IMR-90 (cell line): ENCODE measurements around the gene TLR6. TPM values are rescaled to one million over a fixed set of nuclear protein-coding genes. Genes with fewer than 3 reads are reported as not detected.

Source experiments
- ATAC-seq: fragments of 200-7000 bp; cut with Tn5 transposase; 2 replicates; pipeline ENCODE4 v1.9.1; 2020; ENCODE audit warnings: low read depth, mild to moderate bottlenecking, moderate library complexity
- BruUV-seq: library from RNA; stranded (reverse); fragments of 400-500 nt; replicated peaks from 2 replicates; lab custom pipeline; 2021; lab: Mats Ljungman, UMichigan
- CTCF ChIA-PET: fragments of 300-600 bp; formaldehyde crosslinking; extraction: SDS; loops from one replicate; lab custom pipeline; 2021; ENCODE audit warnings: antibody characterized with exemption; lab: Yijun Ruan, JAX
- POLR2A ChIA-PET: fragments of 300-600 bp; sonication (Branson Sonifier 250); formaldehyde crosslinking; loops from one replicate; lab custom pipeline; 2022; ENCODE audit warnings: antibody characterized with exemption; ENCODE audit not compliant: unreplicated experiment; lab: Charles Lee
- DNase-seq: peaks from one replicate; pipeline ENCODE4 v3.0.0; 2013
- H2AFZ ChIP-seq: replicated peaks from 2 replicates; pipeline ENCODE3; 2013; ENCODE audit warnings: low read length, mild to moderate bottlenecking; ENCODE audit not compliant: poor library complexity
- H2AK5ac ChIP-seq: 2 replicates; pipeline ENCODE4 v1.6.1; 2013; ENCODE audit warnings: low read depth, low read length, inconsistent platforms
- H2AK9ac ChIP-seq: replicated peaks from 2 replicates; pipeline ENCODE3; 2013; ENCODE audit warnings: mild to moderate bottlenecking, low read depth, low read length, moderate library complexity; ENCODE audit not compliant: poor library complexity
- H2BK120ac ChIP-seq: 2 replicates; pipeline ENCODE4 v1.6.1; 2013; ENCODE audit warnings: low read depth, low read length, inconsistent platforms
- H2BK15ac ChIP-seq: 3 replicates; pipeline ENCODE4 v1.6.1; 2013; ENCODE audit warnings: low read depth, low read length, inconsistent platforms
- H2BK20ac ChIP-seq: 2 replicates; pipeline ENCODE4 v1.6.1; 2013; ENCODE audit warnings: low read depth, mild to moderate bottlenecking, inconsistent platforms, low read length, moderate library complexity
- H2BK5ac ChIP-seq: 2 replicates; pipeline ENCODE4 v1.6.1; 2013; ENCODE audit warnings: mild to moderate bottlenecking, low read depth, low read length, inconsistent platforms; ENCODE audit not compliant: poor library complexity, severe bottlenecking
- H3K14ac ChIP-seq: replicated peaks from 2 replicates; pipeline ENCODE4 v1.6.1; 2013; ENCODE audit warnings: low read depth, low read length, inconsistent platforms
- H3K18ac ChIP-seq: 2 replicates; pipeline ENCODE4 v1.6.1; 2013; ENCODE audit warnings: low read depth, low read length, control low read depth
- H3K23ac ChIP-seq: 2 replicates; pipeline ENCODE4 v1.6.1; 2013; ENCODE audit warnings: low read depth, low read length, inconsistent platforms
- H3K27ac ChIP-seq: 2 replicates; pipeline ENCODE4 v1.5.1; 2013; ENCODE audit warnings: mild to moderate bottlenecking, control low read depth, low read length; ENCODE audit not compliant: insufficient read depth
- H3K27me3 ChIP-seq: 2 replicates; pipeline ENCODE4 v1.6.1; 2013; ENCODE audit warnings: low read length; ENCODE audit not compliant: control insufficient read depth, insufficient read depth
- H3K36me3 ChIP-seq: 2 replicates; pipeline ENCODE4 v1.6.1; 2013; ENCODE audit warnings: low read length, mixed read lengths; ENCODE audit not compliant: control insufficient read depth, insufficient read depth
- H3K4ac ChIP-seq: 2 replicates; pipeline ENCODE4 v1.6.1; 2013; ENCODE audit warnings: low read depth, low read length, inconsistent platforms
- H3K4me1 ChIP-seq: 2 replicates; pipeline ENCODE4 v1.6.1; 2013; ENCODE audit warnings: low read length, mixed read lengths; ENCODE audit not compliant: control insufficient read depth, insufficient read depth
- H3K4me2 ChIP-seq: 2 replicates; pipeline ENCODE4 v1.6.1; 2013; ENCODE audit warnings: low read depth, mild to moderate bottlenecking, control low read depth, low read length, moderate library complexity
- H3K4me3 ChIP-seq: 2 replicates; pipeline ENCODE4 v1.5.1; 2013; ENCODE audit warnings: low read depth, mild to moderate bottlenecking, control low read depth, low read length, moderate library complexity; ENCODE audit not compliant: insufficient read depth
- H3K56ac ChIP-seq: 2 replicates; pipeline ENCODE4 v1.6.1; 2013; ENCODE audit warnings: low read length, inconsistent platforms; ENCODE audit not compliant: insufficient read depth; ENCODE audit errors: extremely low read depth
- H3K79me1 ChIP-seq, 2 experiments: 2 replicates each; pipeline ENCODE4 v1.6.1; 2013; ENCODE audit warnings: low read length in 2 of 2, inconsistent platforms in 1 of 2, low read depth in 1 of 2
- H3K9ac ChIP-seq: 2 replicates; pipeline ENCODE4 v1.6.1; 2013; ENCODE audit warnings: low read depth, low read length, control low read depth
- H3K9me1 ChIP-seq: 2 replicates; pipeline ENCODE4 v1.6.1; 2013; ENCODE audit warnings: low read length, inconsistent platforms; ENCODE audit not compliant: insufficient read depth
- H3K9me3 ChIP-seq: 2 replicates; pipeline ENCODE4 v1.6.1; 2013; ENCODE audit warnings: low read length; ENCODE audit not compliant: control insufficient read depth, insufficient read depth
- H4K20me1 ChIP-seq: 2 replicates; pipeline ENCODE4 v1.6.1; 2013; ENCODE audit warnings: low read length, inconsistent platforms; ENCODE audit not compliant: insufficient read depth
- H4K5ac ChIP-seq: 2 replicates; pipeline ENCODE4 v1.6.1; 2013; ENCODE audit warnings: mild to moderate bottlenecking, low read depth, low read length, control low read depth
- H4K8ac ChIP-seq, 2 experiments: 2 replicates each; pipeline ENCODE4 v1.6.1; 2013; ENCODE audit warnings: low read depth in 2 of 2, low read length in 2 of 2, control low read depth in 1 of 2, inconsistent platforms in 1 of 2
- H4K91ac ChIP-seq: 2 replicates; pipeline ENCODE4 v1.6.1; 2013; ENCODE audit warnings: low read depth, low read length, inconsistent platforms; ENCODE audit not compliant: insufficient read depth
- CTCF ChIP-seq: conservative IDR thresholded peaks from 2 replicates; pipeline ENCODE4 v1.5.1; 2012; ENCODE audit warnings: mild to moderate bottlenecking, low read depth, low read length, improper control_type of control experiment
- FOS ChIP-seq: fragments of 150-350 bp; IDR thresholded peaks from 2 replicates; pipeline ENCODE4 v1.6.1; 2016; ENCODE audit warnings: low read depth, low read length
- MAFK ChIP-seq: IDR thresholded peaks from 2 replicates; pipeline ENCODE4 v1.6.1; 2012; ENCODE audit warnings: low read depth, low read length, improper control_type of control experiment
- MAZ ChIP-seq: IDR thresholded peaks from 2 replicates; pipeline ENCODE4 v1.6.1; 2012; ENCODE audit warnings: low read depth, mild to moderate bottlenecking, low read length, improper control_type of control experiment, moderate library complexity, borderline replicate concordance
- MXI1 ChIP-seq: IDR thresholded peaks from 2 replicates; pipeline ENCODE4 v1.6.1; 2012; ENCODE audit warnings: low read depth, mild to moderate bottlenecking, low read length, moderate library complexity, borderline replicate concordance
- POLR2A ChIP-seq: IDR thresholded peaks from 2 replicates; pipeline ENCODE4 v1.6.1; 2012; ENCODE audit warnings: mild to moderate bottlenecking, low read depth, low read length
- RCOR1 ChIP-seq: IDR thresholded peaks from 2 replicates; pipeline ENCODE4 v1.6.1; 2012; ENCODE audit warnings: mild to moderate bottlenecking, low read length, improper control_type of control experiment; ENCODE audit not compliant: insufficient replicate concordance
- RFX5 ChIP-seq: IDR thresholded peaks from 2 replicates; pipeline ENCODE4 v1.8.0; 2012; ENCODE audit warnings: low read depth, mild to moderate bottlenecking, low read length, moderate library complexity
- USF2 ChIP-seq: fragments of 150-350 bp; IDR thresholded peaks from 2 replicates; pipeline ENCODE4 v1.6.1; 2017; ENCODE audit warnings: mild to moderate bottlenecking, antibody characterized with exemption, low read length, low read depth
- WGBS, 2 experiments: methylation state at CpG; one replicate each; pipeline versions ENCODE4 v1.1.5 to v1.1.7; 2013; ENCODE audit warnings: missing lambda C conversion rate in 2 of 2; ENCODE audit not compliant: insufficient read length in 1 of 2; ENCODE audit errors: extremely low coverage in 2 of 2; 5-methylcytosine and 5-hydroxymethylcytosine counted together
- dilution Hi-C: fragments of 300-500 bp; cut with HindIII; formaldehyde crosslinking; loops from one replicate; pipeline ENCODE4 v1.14.3; 2018; ENCODE audit warnings: low sequenced_read_pairs; ENCODE audit not compliant: unreplicated experiment
- in situ Hi-C: fragments of 300-500 bp; cut with MboI; formaldehyde crosslinking; loops from 3 replicates; pipeline ENCODE4 v1.14.3; 2019; ENCODE audit warnings: low sequenced_read_pairs, inconsistent platforms, mixed read lengths
- intact Hi-C: fragments of 100-400 bp; cut with micrococcal nuclease; formaldehyde crosslinking; loops from 2 replicates; pipeline ENCODE4 v1.10.0; 2022
- polyA plus RNA-seq, 3 experiments: library from polyadenylated mRNA; depleted of rRNA; stranded (reverse); fragments of >200 nt; gene quantifications; 2 replicates each; pipeline ENCODE4 v1.2.3, GENCODE V29; 2012; ENCODE audit warnings: low replicate concordance in 1 of 3
- total RNA-seq: library from RNA; depleted of rRNA; stranded (reverse); fragments of >200 nt; gene quantifications from 2 replicates; pipeline ENCODE4 v1.2.3, GENCODE V29; 2012

Gene TLR6
- total and polyA plus RNA-seq, 2 of the 4 experiments (the other 2 are of a cell fraction): 1.4 to 3.9 TPM

- in situ Hi-C loops (no loop called here), dilution Hi-C loops (no loop called here), intact Hi-C loops (no loop called here)
- H2AFZ ChIP-seq: no peak overlapping the region
- TF ChIP-seq RFX5 (no peak), USF2 (no peak), CTCF (no peak), MAZ (no peak), POLR2A (no peak), FOS (no peak), RCOR1 (no peak), MAFK (no peak), MXI1 (no peak)
- H3K56ac ChIP-seq: no peak overlapping the region
- no peak overlapping the region for H4K5ac ChIP-seq
- H3K9me3 ChIP-seq: no peaks in the 10 kb centered on the region
- no peaks in the 10 kb centered on the region for H3K27me3 ChIP-seq
- no peak overlapping the region for H4K8ac ChIP-seq
- no peak overlapping the region for H2BK20ac ChIP-seq
- no peak overlapping the region for H3K4me2 ChIP-seq
- H3K79me1 ChIP-seq: peaks cover 41 to 77% of the 10 kb centered on the region in 2 experiments
- peaks cover 86% of the 10 kb centered on the region for H4K20me1 ChIP-seq
- peaks cover 11% of the 10 kb centered on the region for H3K4me1 ChIP-seq
- H2BK15ac ChIP-seq: no peak overlapping the region
- no peak overlapping the region for H3K23ac ChIP-seq
- no peak overlapping the region for H3K9ac ChIP-seq
- 100% methylated on average over 1 of the region's 2 CpGs; no CpG with 5 or more reads in 1 of the 2 experiments for WGBS, 2 experiments
- no peak overlapping the region for H2BK120ac ChIP-seq
- H3K9me1 ChIP-seq: peaks cover 17% of the 10 kb centered on the region
- H3K4me3 ChIP-seq: no peak overlapping the region
- ChIA-PET POLR2A (no interaction called here), CTCF (interaction anchor here (0.6 kb wide), 1 partner anchor 67 kb away, joined by 7 read pairs; no protein-coding TSS in a partner anchor)
- DNase-seq: no peak
- no peak overlapping the region for H3K18ac ChIP-seq
- no peak overlapping the region for H2BK5ac ChIP-seq
- H3K36me3 ChIP-seq: peaks cover 42% of the 10 kb centered on the region
- no TSS peak for BruUV-seq
- no peak overlapping the region for H2AK5ac ChIP-seq
- H3K14ac ChIP-seq: no peak overlapping the region
- no peak overlapping the region for H3K4ac ChIP-seq
- H3K27ac ChIP-seq: no peak overlapping the region
- H2AK9ac ChIP-seq: no peak overlapping the region
- no peak for ATAC-seq
- H4K91ac ChIP-seq: no peak overlapping the region
Observed at GRCh38 chr4:38876636-38877035, 20.0 kb upstream of the TLR6 start.
